Measurements from ENCODE around the gene TP53I3.

The TP53I3 gene

GRCh38 chr2:24073816-24074215, 10.8 kb downstream of the TP53I3 start:
- no peaks in the 10 kb centered on the region for H4K20me1 ChIP-seq (ENCODE audit: insufficient read depth)
- H3K27me3 ChIP-seq (ENCODE audit: insufficient read depth, low read depth), result no peaks in the 10 kb centered on the region
- no peak overlapping the region for H3K27ac ChIP-seq
- H3K4me3 ChIP-seq (IDR thresholded peaks at IDR 0.05; ENCODE audit: insufficient read depth, low read depth, low read length), result no peak overlapping the region
- H3K79me2 ChIP-seq (ENCODE audit: insufficient read depth, low read depth), result peaks cover 31% of the 10 kb centered on the region; the same call in 1 of the 2 replicates
- TF ChIP-seq CTCF (conservative IDR thresholded peaks at IDR 0.05; ENCODE audit: low read depth, low read length), result no peak
- no peak overlapping the region for H2AFZ ChIP-seq (ENCODE audit: low read depth)
- H3K4me1 ChIP-seq (ENCODE audit: low read depth, poor library complexity, severe bottlenecking), result peaks cover 18% of the 10 kb centered on the region
- peaks cover 3% of the 10 kb centered on the region; the same call in 1 of the 2 replicates for H3K36me3 ChIP-seq (ENCODE audit: insufficient read depth)
- no peak overlapping the region for H3K9ac ChIP-seq
- no peak overlapping the region for H3K4me2 ChIP-seq

- H3K4me3 ChIP-seq (IDR thresholded peaks at IDR 0.05; ENCODE audit: insufficient read depth, low read depth, low read length), result no peak overlapping the region
- no peak overlapping the region for H3K27ac ChIP-seq
- H4K20me1 ChIP-seq (ENCODE audit: insufficient read depth), result no peaks in the 10 kb centered on the region
- TF ChIP-seq CTCF (conservative IDR thresholded peaks at IDR 0.05; ENCODE audit: low read depth, low read length), result no peak
- H3K4me1 ChIP-seq (ENCODE audit: low read depth, poor library complexity, severe bottlenecking), result peaks cover 12% of the 10 kb centered on the region
- no peak overlapping the region for H3K4me2 ChIP-seq
- H2AFZ ChIP-seq (ENCODE audit: low read depth), result no peak overlapping the region
- H3K79me2 ChIP-seq (ENCODE audit: insufficient read depth, low read depth), result peaks cover 31% of the 10 kb centered on the region; the same call in 1 of the 2 replicates
- H3K36me3 ChIP-seq (ENCODE audit: insufficient read depth), result peaks cover 3% of the 10 kb centered on the region; the same call in 1 of the 2 replicates
- no peaks in the 10 kb centered on the region for H3K27me3 ChIP-seq (ENCODE audit: insufficient read depth, low read depth)
- H3K9ac ChIP-seq, result no peak overlapping the region
Observed at GRCh38 chr2:24072259-24072658, 12.4 kb downstream of the TP53I3 start.

- H4K20me1 ChIP-seq (ENCODE audit: insufficient read depth), result no peaks in the 10 kb centered on the region
- no peak overlapping the region for H3K27ac ChIP-seq
- H3K4me1 ChIP-seq (ENCODE audit: low read depth, poor library complexity, severe bottlenecking), result no peaks in the 10 kb centered on the region
- TF ChIP-seq CTCF (conservative IDR thresholded peaks at IDR 0.05; ENCODE audit: low read depth, low read length), result no peak
- no peak overlapping the region for H3K4me3 ChIP-seq (IDR thresholded peaks at IDR 0.05; ENCODE audit: insufficient read depth, low read depth, low read length)
- H3K36me3 ChIP-seq (ENCODE audit: insufficient read depth), result 0 out of 2 replicates have a peak, but pooled peaks cover 3% of the 10 kb centered on the region
- H3K79me2 ChIP-seq (ENCODE audit: insufficient read depth, low read depth), result no peaks in the 10 kb centered on the region
- no peak overlapping the region for H3K9ac ChIP-seq
- no peak overlapping the region for H2AFZ ChIP-seq (ENCODE audit: low read depth)
- H3K27me3 ChIP-seq (ENCODE audit: insufficient read depth, low read depth), result no peaks in the 10 kb centered on the region
- H3K4me2 ChIP-seq, result no peak overlapping the region
Observed at GRCh38 chr2:24065341-24065740, 19.3 kb downstream of the TP53I3 start.

- no peak overlapping the region for H3K4me3 ChIP-seq (IDR thresholded peaks at IDR 0.05; ENCODE audit: insufficient read depth, low read depth, low read length)
- no peaks in the 10 kb centered on the region for H3K79me2 ChIP-seq (ENCODE audit: insufficient read depth, low read depth)
- no peak overlapping the region for H3K4me2 ChIP-seq
- H3K4me1 ChIP-seq (ENCODE audit: low read depth, poor library complexity, severe bottlenecking), result no peaks in the 10 kb centered on the region
- no peaks in the 10 kb centered on the region for H3K36me3 ChIP-seq (ENCODE audit: insufficient read depth)
- H2AFZ ChIP-seq (ENCODE audit: low read depth), result no peak overlapping the region
- H3K27ac ChIP-seq, result no peak overlapping the region
- no peaks in the 10 kb centered on the region for H4K20me1 ChIP-seq (ENCODE audit: insufficient read depth)
- TF ChIP-seq CTCF (conservative IDR thresholded peaks at IDR 0.05; ENCODE audit: low read depth, low read length), result no peak
- no peaks in the 10 kb centered on the region for H3K27me3 ChIP-seq (ENCODE audit: insufficient read depth, low read depth)
- H3K9ac ChIP-seq, result no peak overlapping the region
Observed at GRCh38 chr2:24058564-24059271, 25.9 kb downstream of the TP53I3 start.

All from KMS-11 (cell line).